Endothelial cell of umbilical vein (primary cell): ENCODE data around the gene EFR3B.

ENCODE experiments used
- CTCF ChIP-seq, 2 donors: IDR thresholded peaks; 1 replicate in 1 of 2; 2 replicates in 1 of 2; pipeline ENCODE4 v1.5.1; 2011; ENCODE audit warnings: low read length in 2 of 2, mild to moderate bottlenecking in 2 of 2, moderate library complexity in 2 of 2, control low read depth in 1 of 2, inconsistent platforms in 1 of 2, low read depth in 1 of 2; ENCODE audit not compliant: insufficient read depth in 1 of 2; ENCODE audit errors: extremely low read depth in 1 of 2
- EZH2 ChIP-seq: IDR thresholded peaks from 2 replicates; pipeline ENCODE4 v1.6.1; 2012; ENCODE audit warnings: borderline replicate concordance, low read depth, mild to moderate bottlenecking, moderate library complexity, low read length, inconsistent platforms; ENCODE audit not compliant: severe bottlenecking
- FOS ChIP-seq: IDR thresholded peaks from 2 replicates; pipeline ENCODE4 v1.6.1; 2011; ENCODE audit warnings: mild to moderate bottlenecking, low read length, moderate library complexity, borderline replicate concordance; ENCODE audit not compliant: insufficient read depth
- GATA2 ChIP-seq: IDR thresholded peaks from 2 replicates; pipeline ENCODE4 v1.7.0; 2011; ENCODE audit warnings: low read depth, mild to moderate bottlenecking, moderate library complexity, mixed read lengths, low read length; ENCODE audit not compliant: insufficient read length, insufficient read depth
- JUN ChIP-seq: IDR thresholded peaks from 2 replicates; pipeline ENCODE4 v1.6.1; 2011; ENCODE audit warnings: borderline replicate concordance, low read depth; ENCODE audit not compliant: insufficient read length, insufficient read depth
- MAX ChIP-seq: IDR thresholded peaks from 2 replicates; pipeline ENCODE4 v1.6.1; 2011; ENCODE audit not compliant: insufficient read depth, insufficient read length
- MYC ChIP-seq: IDR thresholded peaks from one replicate; pipeline ENCODE4 v1.6.1; 2011; ENCODE audit warnings: mild to moderate bottlenecking, low read depth, low read length
- POLR2A ChIP-seq: IDR thresholded peaks from 2 replicates; pipeline ENCODE4 v1.6.1; 2012; ENCODE audit warnings: low read depth, mild to moderate bottlenecking, control low read depth, low read length
- POLR2AphosphoS5 ChIP-seq: IDR thresholded peaks from 2 replicates; pipeline ENCODE4 v1.6.1; 2012; ENCODE audit warnings: low read depth, mild to moderate bottlenecking, control low read depth, low read length, moderate library complexity; ENCODE audit not compliant: insufficient read depth

GRCh38 chr2:25132693-25133092 lies 90.8 kb downstream of the EFR3B start:
- TF ChIP-seq MAX: no peak
- no peak for TF ChIP-seq JUN
- no peak for TF ChIP-seq POLR2AphosphoS5
- TF ChIP-seq POLR2A: no peak
- TF ChIP-seq CTCF (IDR thresholded peaks at IDR 0.05; ENCODE audit: extremely low read depth in 1 of 2, insufficient read depth in 1 of 2, low read depth in 1 of 2, low read length in 2 of 2): no peak
- TF ChIP-seq EZH2: no peak
- TF ChIP-seq FOS: no peak
- no peak for TF ChIP-seq MYC
- no peak for TF ChIP-seq GATA2
